ENCODE results near the gene SLC25A48.
A peak's percentile ranks its signal among the peaks of the same experiment; 100 is the strongest.
"Not testable (repeated sequence)": the region's sequence is repeated elsewhere in the genome, so short reads cannot be mapped to it uniquely, and the experiment has no call there.

The SLC25A48 gene

DNA sequence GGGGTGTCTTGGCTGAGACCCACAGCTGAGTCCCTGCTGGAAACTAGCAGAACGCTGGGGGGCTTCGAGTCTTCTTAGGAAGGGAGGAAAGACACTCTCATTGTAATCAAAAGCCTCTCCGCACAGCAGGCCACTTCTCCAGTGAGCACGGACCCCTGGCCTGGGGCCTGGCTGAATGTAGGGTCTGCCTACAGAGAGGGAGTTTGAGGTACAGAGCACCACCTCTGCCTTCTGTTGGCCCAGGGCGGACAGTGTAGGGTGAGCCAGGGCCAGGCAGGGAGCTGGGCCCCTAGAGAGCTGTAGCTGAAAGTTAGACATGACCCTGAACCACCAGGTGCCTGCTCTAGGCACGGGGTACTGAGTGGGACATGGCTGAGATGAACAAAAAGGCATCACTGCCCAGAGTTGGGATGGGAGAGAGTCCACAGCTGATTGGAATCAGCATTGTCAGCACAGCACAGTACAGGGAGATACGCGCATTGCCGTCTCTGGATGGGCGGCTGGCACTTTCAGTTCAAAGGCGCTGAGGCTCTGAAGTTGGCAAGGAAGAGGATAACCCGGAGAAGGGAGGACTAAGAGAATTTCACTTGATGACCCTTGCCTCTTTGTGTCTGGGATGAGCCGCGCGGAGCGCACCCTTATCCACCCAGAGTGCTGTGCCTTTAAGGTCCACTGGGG, 363 bp upstream of the SLC25A48 start:
- peaks cover 0 to 5% (median 0%) of the 10 kb centered on the region in 3 donors for H3K9me3 ChIP-seq
- TF ChIP-seq, protein P1, sequence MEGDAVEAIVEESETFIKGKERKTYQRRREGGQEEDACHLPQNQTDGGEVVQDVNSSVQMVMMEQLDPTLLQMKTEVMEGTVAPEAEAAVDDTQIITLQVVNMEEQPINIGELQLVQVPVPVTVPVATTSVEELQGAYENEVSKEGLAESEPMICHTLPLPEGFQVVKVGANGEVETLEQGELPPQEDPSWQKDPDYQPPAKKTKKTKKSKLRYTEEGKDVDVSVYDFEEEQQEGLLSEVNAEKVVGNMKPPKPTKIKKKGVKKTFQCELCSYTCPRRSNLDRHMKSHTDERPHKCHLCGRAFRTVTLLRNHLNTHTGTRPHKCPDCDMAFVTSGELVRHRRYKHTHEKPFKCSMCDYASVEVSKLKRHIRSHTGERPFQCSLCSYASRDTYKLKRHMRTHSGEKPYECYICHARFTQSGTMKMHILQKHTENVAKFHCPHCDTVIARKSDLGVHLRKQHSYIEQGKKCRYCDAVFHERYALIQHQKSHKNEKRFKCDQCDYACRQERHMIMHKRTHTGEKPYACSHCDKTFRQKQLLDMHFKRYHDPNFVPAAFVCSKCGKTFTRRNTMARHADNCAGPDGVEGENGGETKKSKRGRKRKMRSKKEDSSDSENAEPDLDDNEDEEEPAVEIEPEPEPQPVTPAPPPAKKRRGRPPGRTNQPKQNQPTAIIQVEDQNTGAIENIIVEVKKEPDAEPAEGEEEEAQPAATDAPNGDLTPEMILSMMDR (IDR thresholded peaks at IDR 0.05), result peak in 1 of 2 experiments; percentile 45
- peaks cover 0 to 15% (median 10%) of the 10 kb centered on the region in 4 donors for H3K4me1 ChIP-seq
- no peak for DNase-seq
- peak overlapping the region; percentile 24 to 30 for H3K4me3 ChIP-seq
- H3K27me3 ChIP-seq, result peaks cover 2 to 65% of the 10 kb centered on the region in 2 donors
- no peak overlapping the region for H3K27ac ChIP-seq
- intact Hi-C loops (cut with DNase I; ENCODE audit: low total_unique reads), result no loop called here
- H3K36me3 ChIP-seq, result no peaks in the 10 kb centered on the region

DNA sequence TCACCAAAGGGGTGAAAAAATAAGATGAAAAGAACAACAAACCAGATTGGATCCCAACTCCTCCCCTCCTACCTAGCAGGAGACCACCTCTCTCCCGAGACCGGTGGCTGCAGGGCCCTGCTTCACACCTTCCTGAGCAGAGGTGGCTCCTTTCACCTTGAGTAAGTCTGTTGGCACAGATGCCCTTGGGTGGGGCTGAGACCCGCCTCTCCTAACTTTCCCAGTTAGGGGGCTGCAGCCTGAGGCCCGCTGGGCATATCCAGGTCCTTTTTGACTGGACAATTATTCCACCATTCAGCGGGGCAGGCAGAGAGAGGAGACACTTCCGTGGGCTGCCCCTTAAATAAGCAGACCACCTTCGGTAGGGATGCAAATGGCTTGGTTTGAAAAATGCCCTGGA, 1.3 kb downstream of the SLC25A48 start:
- no peak for DNase-seq
- H3K4me1 ChIP-seq, result peaks cover 0 to 15% (median 10%) of the 10 kb centered on the region in 4 donors
- TF ChIP-seq, protein P1 (IDR thresholded peaks at IDR 0.05), result no peak
- no peak overlapping the region for H3K27ac ChIP-seq
- H3K9me3 ChIP-seq, result peaks cover 0 to 5% (median 0%) of the 10 kb centered on the region in 3 donors
- no peak overlapping the region for H3K4me3 ChIP-seq
- no peaks in the 10 kb centered on the region for H3K36me3 ChIP-seq
- peaks cover 2 to 55% of the 10 kb centered on the region in 2 donors for H3K27me3 ChIP-seq
- intact Hi-C loops (cut with DNase I; ENCODE audit: low total_unique reads), result no loop called here

GRCh38 chr5:135838395-135838794, 3.9 kb downstream of the SLC25A48 start:
- intact Hi-C loops (cut with DNase I; ENCODE audit: low total_unique reads); H3K36me3 ChIP-seq; DNase-seq; H3K9me3 ChIP-seq; H3K27ac ChIP-seq; H3K4me3 ChIP-seq: not testable (repeated sequence)
- Histone ChIP-seq H3K4me1 (peaks cover 0 to 15% (median 10%) of the 10 kb centered on the region in 4 donors), H3K27me3 (peaks cover 2 to 50% of the 10 kb centered on the region in 2 donors)

DNA sequence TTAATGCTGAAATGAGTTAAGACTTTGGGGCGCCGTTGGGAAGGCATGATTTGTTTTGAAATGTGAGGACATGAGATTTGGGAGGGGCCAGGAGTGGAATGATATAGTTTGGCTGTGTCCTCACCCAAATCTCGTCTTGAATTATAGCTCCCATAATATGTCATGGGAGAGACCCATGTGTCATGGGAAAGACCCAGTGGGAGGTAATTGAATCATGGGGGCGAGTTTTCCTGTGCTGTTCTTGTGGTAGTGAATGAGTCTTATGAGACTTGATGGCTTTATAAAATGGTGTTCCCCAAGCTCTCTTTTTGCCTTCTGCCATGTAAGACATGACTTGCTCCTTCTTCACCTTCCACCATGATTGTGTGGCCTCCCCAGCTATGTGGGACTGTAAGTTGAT, 5.1 kb downstream of the SLC25A48 start:
- H3K27me3 ChIP-seq, result peaks cover 2 to 44% of the 10 kb centered on the region in 2 donors
- no peak overlapping the region for H3K27ac ChIP-seq
- intact Hi-C loops (cut with DNase I; ENCODE audit: low total_unique reads), result no loop called here
- no peak for DNase-seq
- peaks cover 0 to 5% (median 0%) of the 10 kb centered on the region in 3 donors for H3K9me3 ChIP-seq
- no peak overlapping the region for H3K4me3 ChIP-seq
- TF ChIP-seq, protein P1 (IDR thresholded peaks at IDR 0.05), result no peak
- H3K4me1 ChIP-seq, result peaks cover 0 to 8% (median 7%) of the 10 kb centered on the region in 4 donors
- H3K36me3 ChIP-seq, result no peaks in the 10 kb centered on the region

- TF ChIP-seq, protein P1 (IDR thresholded peaks at IDR 0.05), result no peak
- intact Hi-C loops (cut with DNase I; ENCODE audit: low total_unique reads), result no loop called here
Measured at GRCh38 chr5:135840959-135841358, 6.5 kb downstream of the SLC25A48 start.

DNA sequence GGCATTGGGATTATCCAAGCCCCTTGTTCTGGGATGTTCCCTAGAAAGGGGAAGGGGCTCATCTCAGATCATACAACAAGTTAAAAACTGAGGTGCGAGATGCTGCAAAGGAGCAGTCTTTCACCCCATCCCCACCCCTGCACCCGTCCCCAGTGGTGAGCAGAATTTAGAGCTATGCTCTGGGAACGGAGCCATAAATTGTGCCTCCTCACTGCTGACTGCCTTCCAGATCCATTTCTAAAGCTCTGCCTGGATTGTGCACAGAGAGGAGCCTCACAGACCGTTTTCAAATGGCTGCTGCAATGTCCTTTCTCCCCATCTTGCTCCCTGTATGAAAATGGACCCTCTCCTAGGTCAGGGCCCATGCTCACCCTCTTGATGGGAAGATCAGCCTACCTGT, 8.3 kb downstream of the SLC25A48 start:
- H3K4me1 ChIP-seq, result no peaks in the 10 kb centered on the region
- no peak overlapping the region for H3K4me3 ChIP-seq
- no peaks in the 10 kb centered on the region for H3K36me3 ChIP-seq
- H3K27me3 ChIP-seq, result peaks cover 0 to 31% of the 10 kb centered on the region in 2 donors
- H3K9me3 ChIP-seq, result peaks cover 0 to 5% (median 0%) of the 10 kb centered on the region in 3 donors
- DNase-seq, result no peak
- H3K27ac ChIP-seq, result no peak overlapping the region
- intact Hi-C loops (cut with DNase I; ENCODE audit: low total_unique reads), result no loop called here
- TF ChIP-seq, protein P1 (IDR thresholded peaks at IDR 0.05), result no peak

More at GRCh38 chr5:135840959-135841358, 6.5 kb downstream of the SLC25A48 start:
- no peaks in the 10 kb centered on the region for H3K36me3 ChIP-seq
- no peaks in the 10 kb centered on the region for H3K4me1 ChIP-seq
- no peak overlapping the region for H3K4me3 ChIP-seq
- no peak for DNase-seq
- H3K27ac ChIP-seq, result no peak overlapping the region
- H3K27me3 ChIP-seq, result peaks cover 0 to 32% of the 10 kb centered on the region in 2 donors
- peaks cover 0 to 5% (median 0%) of the 10 kb centered on the region in 3 donors for H3K9me3 ChIP-seq
